WTC11 (cell line): ENCODE data around the gene ALG2.

ENCODE experiments used
- ATF6 ChIP-seq: sonication (generic); formaldehyde crosslinking; IDR thresholded peaks from 2 replicates; pipeline ENCODE4 v1.8.1; 2023; ENCODE audit warnings: mild to moderate bottlenecking, missing genetic modification reagents
- CTCF ChIP-seq: fragments of 200-600 bp; IDR thresholded peaks from 2 replicates; pipeline ENCODE4 v1.8.0; 2022; ENCODE audit warnings: antibody characterized with exemption
- E2F4 ChIP-seq: sonication (generic); formaldehyde crosslinking; IDR thresholded peaks from 2 replicates; pipeline ENCODE4 v1.8.1; 2022; ENCODE audit warnings: low read depth, mild to moderate bottlenecking, moderate library complexity, missing genetic modification reagents, borderline replicate concordance
- FOXJ3 ChIP-seq: sonication (generic); formaldehyde crosslinking; IDR thresholded peaks from 2 replicates; pipeline ENCODE4 v1.9.0; 2021; ENCODE audit warnings: missing genetic modification reagents, mild to moderate bottlenecking, borderline replicate concordance
- HMGXB4 ChIP-seq: sonication (generic); formaldehyde crosslinking; IDR thresholded peaks from 2 replicates; pipeline ENCODE4 v1.8.1; 2023; ENCODE audit warnings: mild to moderate bottlenecking, moderate library complexity, missing genetic modification reagents
- MAX ChIP-seq: sonication (generic); formaldehyde crosslinking; IDR thresholded peaks from 2 replicates; pipeline ENCODE4 v1.8.0; 2022; ENCODE audit warnings: mild to moderate bottlenecking, missing genetic modification reagents
- NFE2L1 ChIP-seq: sonication (generic); formaldehyde crosslinking; IDR thresholded peaks from 2 replicates; pipeline ENCODE4 v1.8.1; 2023; ENCODE audit warnings: missing genetic modification reagents
- TCF7 ChIP-seq: sonication (generic); formaldehyde crosslinking; IDR thresholded peaks from 2 replicates; pipeline ENCODE4 v1.8.0; 2022; ENCODE audit warnings: mild to moderate bottlenecking, low read depth, missing genetic modification reagents, moderate library complexity
- TEAD1 ChIP-seq: sonication (generic); formaldehyde crosslinking; IDR thresholded peaks from 2 replicates; pipeline ENCODE4 v1.8.0; 2022; ENCODE audit warnings: mild to moderate bottlenecking, missing genetic modification reagents
- TEAD4 ChIP-seq: sonication (generic); formaldehyde crosslinking; IDR thresholded peaks from 2 replicates; pipeline ENCODE4 v1.8.0; 2022; ENCODE audit warnings: mild to moderate bottlenecking, missing genetic modification reagents
- USF2 ChIP-seq: sonication (generic); formaldehyde crosslinking; IDR thresholded peaks from 2 replicates; pipeline ENCODE4 v1.8.1; 2023; ENCODE audit warnings: mild to moderate bottlenecking, missing genetic modification reagents, moderate library complexity
- ZNF263 ChIP-seq: sonication (generic); formaldehyde crosslinking; IDR thresholded peaks from 2 replicates; pipeline ENCODE4 v1.8.1; 2022; ENCODE audit warnings: low read depth, mild to moderate bottlenecking, moderate library complexity, missing genetic modification reagents

- TF ChIP-seq USF2 (no peak), FOXJ3 (CRISPR knock-in tag) (no peak), CTCF (no peak), NFE2L1 (CRISPR knock-in tag) (no peak), ZNF263 (CRISPR knock-in tag) (no peak), HMGXB4 (no peak), E2F4 (CRISPR knock-in tag) (no peak), TCF7 (no peak), ATF6 (no peak), MAX (CRISPR knock-in tag) (no peak), TEAD4 (CRISPR knock-in tag) (no peak), TEAD1 (no peak)
Measured at GRCh38 chr9:99167119-99167518, 54.6 kb downstream of the ALG2 start.
